ENCODE data around the gene IGF1R. TPM values are rescaled to one million over a fixed set of nuclear protein-coding genes. Genes with fewer than 3 reads are reported as not detected.

IGF1R gene
- total and polyA plus RNA-seq, 2 of the 13 experiments (the other 11 are each of a cell fraction or from before 2014, with no cell fraction given), result 15.9 to 18.4 TPM

DNA sequence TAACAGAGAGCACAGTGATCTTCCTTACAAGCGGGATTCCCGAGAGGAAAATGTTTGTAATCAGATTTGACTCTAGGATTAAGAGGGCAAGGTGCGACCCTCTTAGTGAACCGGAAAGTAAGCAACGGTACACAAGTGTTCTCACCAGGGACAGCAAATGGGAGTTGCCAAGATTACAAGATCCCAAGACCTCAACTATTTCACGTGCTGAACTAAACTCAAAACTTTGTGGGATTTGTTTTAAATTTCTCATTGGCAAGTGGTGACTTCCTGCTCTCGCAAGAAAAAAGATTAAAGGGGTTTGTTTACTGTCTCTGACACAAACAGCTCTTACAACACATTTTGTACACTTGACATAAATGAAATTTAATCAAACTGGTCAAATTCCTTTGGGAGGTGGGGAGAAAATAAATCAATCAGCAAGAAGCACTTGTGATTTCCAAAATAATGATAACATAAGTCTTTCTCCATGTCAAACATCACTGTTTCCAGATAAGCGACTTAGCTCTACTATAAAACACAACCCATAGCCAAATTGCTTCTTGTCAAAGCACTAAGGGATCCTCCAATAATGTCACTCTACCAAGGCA is 361.5 kb downstream of the IGF1R start:
- no peak overlapping the region for H3K27ac ChIP-seq (ENCODE audit: extremely low read length, insufficient read depth, low read length)
- 3% methylated on average over 8 of the region's 8 CpGs for WGBS (ENCODE audit: low lambda C conversion rate)
- no peaks in the 10 kb centered on the region for H4K20me1 ChIP-seq (ENCODE audit: insufficient read depth, low read length)
- FAIRE-seq, result no peak
- intact Hi-C loops (cut with micrococcal nuclease; ENCODE audit: unreplicated experiment), result no loop called here
- CTCF ChIA-PET (ENCODE audit: low intra/inter-chr PET ratio, low total read pairs), result no interaction called here
- H3K36me3 ChIP-seq (replicated peaks in 1 of 2; ENCODE audit: control insufficient read depth in 1 of 2, insufficient read depth in 2 of 2, low read length in 2 of 2), result no peaks in the 10 kb centered on the region
- H3K27me3 ChIP-seq (ENCODE audit: control insufficient read depth in 1 of 2, insufficient read depth in 2 of 2, low read length in 2 of 2), result peaks cover 5 to 26% of the 10 kb centered on the region in 2 experiments; a peak in 4 of 5 replicates
- H3K4me3 ChIP-seq (replicated peaks in 1 of 3; ENCODE audit: insufficient read depth in 1 of 3, low read depth in 2 of 3, low read length in 3 of 3), result no peak overlapping the region
- no peak overlapping the region for H2AFZ ChIP-seq (ENCODE audit: low read length)
- no peaks in the 10 kb centered on the region for H3K9me3 ChIP-seq (ENCODE audit: low read length)
- no peak for ATAC-seq
- POLR2A ChIA-PET, result no interaction called here
- no TSS peak for BruUV-seq (replicated peaks)
- no peak overlapping the region for H3K4me2 ChIP-seq (ENCODE audit: low read depth, low read length)
- H3K79me2 ChIP-seq (ENCODE audit: insufficient read depth, low read length), result no peaks in the 10 kb centered on the region
- peaks cover 18% of the 10 kb centered on the region for H3K4me1 ChIP-seq (ENCODE audit: insufficient read depth, low read length)
- in situ Hi-C loops (cut with HindIII; ENCODE audit: extremely low pct_ligation_motif_present, low pct_unique_long_range_greater_than_20kb), result no loop called here
- DNase-seq (ENCODE audit: low spot score), result no peak
- no peak overlapping the region for H3K9ac ChIP-seq (ENCODE audit: insufficient read depth, low read depth, low read length)
- TF ChIP-seq NR2F1 (CRISPR knock-in tag; IDR thresholded peaks at IDR 0.05) (no peak), ZBTB7B (CRISPR knock-in tag; IDR thresholded peaks at IDR 0.05) (no peak), SYNCRIP (IDR thresholded peaks at IDR 0.05; ENCODE audit: insufficient read depth, low read depth, low read length) (no peak), ZNF569 (CRISPR knock-in tag; IDR thresholded peaks at IDR 0.05; ENCODE audit: borderline replicate concordance) (no peak), ZNF256 (CRISPR knock-in tag; conservative IDR thresholded peaks at IDR 0.05) (no peak), ZNF777 (CRISPR knock-in tag; IDR thresholded peaks at IDR 0.05) (no peak), NR2C2 (CRISPR knock-in tag; IDR thresholded peaks at IDR 0.05; ENCODE audit: borderline replicate concordance) (no peak)
- TF ChIP-seq, protein P1, sequence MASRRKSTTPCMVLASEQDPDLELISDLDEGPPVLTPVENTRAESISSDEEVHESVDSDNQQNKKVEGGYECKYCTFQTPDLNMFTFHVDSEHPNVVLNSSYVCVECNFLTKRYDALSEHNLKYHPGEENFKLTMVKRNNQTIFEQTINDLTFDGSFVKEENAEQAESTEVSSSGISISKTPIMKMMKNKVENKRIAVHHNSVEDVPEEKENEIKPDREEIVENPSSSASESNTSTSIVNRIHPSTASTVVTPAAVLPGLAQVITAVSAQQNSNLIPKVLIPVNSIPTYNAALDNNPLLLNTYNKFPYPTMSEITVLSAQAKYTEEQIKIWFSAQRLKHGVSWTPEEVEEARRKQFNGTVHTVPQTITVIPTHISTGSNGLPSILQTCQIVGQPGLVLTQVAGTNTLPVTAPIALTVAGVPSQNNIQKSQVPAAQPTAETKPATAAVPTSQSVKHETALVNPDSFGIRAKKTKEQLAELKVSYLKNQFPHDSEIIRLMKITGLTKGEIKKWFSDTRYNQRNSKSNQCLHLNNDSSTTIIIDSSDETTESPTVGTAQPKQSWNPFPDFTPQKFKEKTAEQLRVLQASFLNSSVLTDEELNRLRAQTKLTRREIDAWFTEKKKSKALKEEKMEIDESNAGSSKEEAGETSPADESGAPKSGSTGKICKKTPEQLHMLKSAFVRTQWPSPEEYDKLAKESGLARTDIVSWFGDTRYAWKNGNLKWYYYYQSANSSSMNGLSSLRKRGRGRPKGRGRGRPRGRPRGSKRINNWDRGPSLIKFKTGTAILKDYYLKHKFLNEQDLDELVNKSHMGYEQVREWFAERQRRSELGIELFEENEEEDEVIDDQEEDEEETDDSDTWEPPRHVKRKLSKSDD (CRISPR knock-in tag; IDR thresholded peaks at IDR 0.05; ENCODE audit: low read depth), result no peak
- TF ChIP-seq, protein P2, sequence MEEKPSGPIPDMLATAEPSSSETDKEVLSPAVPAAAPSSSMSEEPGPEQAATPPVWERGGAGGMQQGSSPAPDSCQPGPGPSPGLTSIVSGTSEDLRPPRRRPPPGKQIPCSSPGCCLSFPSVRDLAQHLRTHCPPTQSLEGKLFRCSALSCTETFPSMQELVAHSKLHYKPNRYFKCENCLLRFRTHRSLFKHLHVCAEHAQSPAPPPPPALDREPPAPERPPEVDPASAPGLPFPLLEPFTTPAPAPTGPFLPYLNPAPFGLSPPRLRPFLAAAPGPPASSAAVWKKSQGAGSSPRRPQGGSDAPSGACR (CRISPR knock-in tag; IDR thresholded peaks at IDR 0.05), result no peak
- TF ChIP-seq, protein P3, sequence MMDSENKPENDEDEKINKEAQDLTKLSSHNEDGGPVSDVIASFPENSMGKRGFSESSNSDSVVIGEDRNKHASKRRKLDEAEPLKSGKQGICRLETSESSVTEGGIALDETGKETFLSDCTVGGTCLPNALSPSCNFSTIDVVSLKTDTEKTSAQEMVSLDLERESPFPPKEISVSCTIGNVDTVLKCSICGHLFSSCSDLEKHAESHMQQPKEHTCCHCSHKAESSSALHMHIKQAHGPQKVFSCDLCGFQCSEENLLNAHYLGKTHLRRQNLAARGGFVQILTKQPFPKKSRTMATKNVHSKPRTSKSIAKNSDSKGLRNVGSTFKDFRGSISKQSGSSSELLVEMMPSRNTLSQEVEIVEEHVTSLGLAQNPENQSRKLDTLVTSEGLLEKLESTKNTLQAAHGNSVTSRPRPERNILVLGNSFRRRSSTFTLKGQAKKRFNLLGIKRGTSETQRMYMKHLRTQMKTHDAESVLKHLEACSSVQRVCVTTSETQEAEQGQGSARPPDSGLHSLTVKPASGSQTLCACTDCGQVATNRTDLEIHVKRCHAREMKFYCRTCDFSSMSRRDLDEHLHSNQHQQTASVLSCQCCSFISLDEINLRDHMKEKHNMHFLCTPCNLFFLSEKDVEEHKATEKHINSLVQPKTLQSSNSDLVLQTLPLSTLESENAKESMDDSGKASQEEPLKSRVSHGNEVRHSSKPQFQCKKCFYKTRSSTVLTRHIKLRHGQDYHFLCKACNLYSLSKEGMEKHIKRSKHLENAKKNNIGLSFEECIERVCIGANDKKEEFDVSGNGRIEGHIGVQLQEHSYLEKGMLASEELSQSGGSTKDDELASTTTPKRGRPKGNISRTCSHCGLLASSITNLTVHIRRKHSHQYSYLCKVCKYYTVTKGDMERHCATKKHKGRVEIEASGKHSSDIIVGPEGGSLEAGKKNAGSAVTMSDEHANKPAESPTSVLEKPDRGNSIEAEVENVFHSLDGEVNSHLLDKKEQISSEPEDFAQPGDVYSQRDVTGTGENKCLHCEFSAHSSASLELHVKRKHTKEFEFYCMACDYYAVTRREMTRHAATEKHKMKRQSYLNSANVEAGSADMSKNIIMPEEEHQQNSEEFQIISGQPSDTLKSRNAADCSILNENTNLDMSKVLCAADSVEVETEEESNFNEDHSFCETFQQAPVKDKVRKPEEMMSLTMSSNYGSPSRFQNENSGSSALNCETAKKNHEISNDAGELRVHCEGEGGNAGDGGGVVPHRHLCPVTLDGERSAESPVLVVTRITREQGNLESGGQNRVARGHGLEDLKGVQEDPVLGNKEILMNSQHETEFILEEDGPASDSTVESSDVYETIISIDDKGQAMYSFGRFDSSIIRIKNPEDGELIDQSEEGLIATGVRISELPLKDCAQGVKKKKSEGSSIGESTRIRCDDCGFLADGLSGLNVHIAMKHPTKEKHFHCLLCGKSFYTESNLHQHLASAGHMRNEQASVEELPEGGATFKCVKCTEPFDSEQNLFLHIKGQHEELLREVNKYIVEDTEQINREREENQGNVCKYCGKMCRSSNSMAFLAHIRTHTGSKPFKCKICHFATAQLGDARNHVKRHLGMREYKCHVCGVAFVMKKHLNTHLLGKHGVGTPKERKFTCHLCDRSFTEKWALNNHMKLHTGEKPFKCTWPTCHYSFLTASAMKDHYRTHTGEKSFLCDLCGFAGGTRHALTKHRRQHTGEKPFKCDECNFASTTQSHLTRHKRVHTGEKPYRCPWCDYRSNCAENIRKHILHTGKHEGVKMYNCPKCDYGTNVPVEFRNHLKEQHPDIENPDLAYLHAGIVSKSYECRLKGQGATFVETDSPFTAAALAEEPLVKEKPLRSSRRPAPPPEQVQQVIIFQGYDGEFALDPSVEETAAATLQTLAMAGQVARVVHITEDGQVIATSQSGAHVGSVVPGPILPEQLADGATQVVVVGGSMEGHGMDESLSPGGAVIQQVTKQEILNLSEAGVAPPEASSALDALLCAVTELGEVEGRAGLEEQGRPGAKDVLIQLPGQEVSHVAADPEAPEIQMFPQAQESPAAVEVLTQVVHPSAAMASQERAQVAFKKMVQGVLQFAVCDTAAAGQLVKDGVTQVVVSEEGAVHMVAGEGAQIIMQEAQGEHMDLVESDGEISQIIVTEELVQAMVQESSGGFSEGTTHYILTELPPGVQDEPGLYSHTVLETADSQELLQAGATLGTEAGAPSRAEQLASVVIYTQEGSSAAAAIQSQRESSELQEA (CRISPR knock-in tag; IDR thresholded peaks at IDR 0.05; ENCODE audit: not compliant biosample characterization), result no peak
- TF ChIP-seq, protein P4, sequence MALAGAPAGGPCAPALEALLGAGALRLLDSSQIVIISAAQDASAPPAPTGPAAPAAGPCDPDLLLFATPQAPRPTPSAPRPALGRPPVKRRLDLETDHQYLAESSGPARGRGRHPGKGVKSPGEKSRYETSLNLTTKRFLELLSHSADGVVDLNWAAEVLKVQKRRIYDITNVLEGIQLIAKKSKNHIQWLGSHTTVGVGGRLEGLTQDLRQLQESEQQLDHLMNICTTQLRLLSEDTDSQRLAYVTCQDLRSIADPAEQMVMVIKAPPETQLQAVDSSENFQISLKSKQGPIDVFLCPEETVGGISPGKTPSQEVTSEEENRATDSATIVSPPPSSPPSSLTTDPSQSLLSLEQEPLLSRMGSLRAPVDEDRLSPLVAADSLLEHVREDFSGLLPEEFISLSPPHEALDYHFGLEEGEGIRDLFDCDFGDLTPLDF (CRISPR knock-in tag; IDR thresholded peaks at IDR 0.05), result no peak
